Hepatocyte (in vitro differentiated cells): Measurements from ENCODE around the gene CUBN.

ENCODE experiments used
- CTCF ChIP-seq: fragments of 200-600 bp; sonication (generic); IDR thresholded peaks from 2 replicates; pipeline ENCODE4 v1.5.1; 2016; ENCODE audit warnings: antibody characterized with exemption, mild to moderate bottlenecking; ENCODE audit not compliant: poor library complexity
- EZH2phosphoT487 ChIP-seq: fragments of 200-600 bp; sonication (generic); IDR thresholded peaks from one replicate; pipeline ENCODE4 v1.6.1; 2018; ENCODE audit warnings: antibody characterized with exemption, mild to moderate bottlenecking, low read depth, moderate library complexity; ENCODE audit not compliant: unreplicated experiment, severe bottlenecking

- TF ChIP-seq EZH2phosphoT487, result no peak
- TF ChIP-seq CTCF, result no peak
These were observed 7.6 kb downstream of the CUBN start for GRCh38 chr10:17122052-17122451.
